ENCODE measurements around the gene HEBP1.

The HEBP1 gene

DNA sequence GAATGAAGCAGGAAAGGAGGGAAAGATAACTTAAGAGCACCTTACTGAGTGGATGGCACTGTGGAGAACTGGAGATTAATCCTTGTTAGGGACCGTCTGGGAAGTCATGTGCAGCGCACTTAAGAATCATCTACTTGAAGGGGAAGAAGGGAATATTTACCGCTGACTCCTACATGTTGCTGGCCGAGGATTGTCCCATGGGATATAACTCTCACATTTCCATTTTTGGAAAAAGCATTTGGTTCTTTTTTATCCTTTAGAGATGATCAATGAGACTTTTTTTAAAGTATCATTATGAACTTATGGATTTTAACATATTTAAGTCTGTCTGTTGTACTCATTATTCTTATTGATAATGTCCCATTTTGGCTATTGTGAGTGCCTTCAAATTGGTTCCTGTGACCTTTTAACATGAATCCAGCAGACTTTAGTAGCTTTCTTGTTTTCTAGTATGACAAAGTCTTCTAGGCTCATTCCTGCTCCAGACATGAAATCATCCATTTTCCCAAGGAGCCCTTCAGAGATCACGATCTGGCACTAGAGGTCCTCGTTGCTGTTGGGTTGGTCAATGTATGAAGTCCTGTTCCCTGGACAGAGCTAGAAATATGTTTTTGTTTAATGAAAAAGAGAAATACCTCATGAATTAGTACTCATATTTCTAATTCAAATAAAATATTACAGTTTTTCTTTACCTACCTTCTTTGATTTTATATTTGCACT is 23.9 kb upstream of the HEBP1 start:
- DNase-seq, result no peak

DNA sequence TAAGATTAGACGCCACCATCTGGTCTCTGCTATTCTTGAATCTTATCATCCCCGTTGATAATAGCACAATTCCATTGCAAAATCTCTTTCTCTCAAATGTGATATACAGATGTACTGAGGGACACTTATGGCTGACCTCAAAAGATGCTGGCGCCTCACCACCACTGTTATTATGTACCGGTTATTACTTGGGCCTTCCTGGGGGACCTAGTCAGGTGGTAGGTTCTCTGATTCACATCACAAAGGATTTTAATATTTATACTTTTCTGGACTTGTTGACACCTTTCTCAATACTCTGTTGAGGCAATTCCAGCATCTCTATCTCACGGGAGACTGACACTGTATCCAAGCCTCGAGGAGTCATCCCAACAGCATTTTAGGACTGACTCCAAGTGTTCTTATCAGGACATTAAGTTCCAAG is 22.8 kb upstream of the HEBP1 start:
- DNase-seq, result no peak

- DNase-seq, result no peak
Measured at GRCh38 chr12:13011098-13011497, 11.0 kb upstream of the HEBP1 start.

GRCh38 chr12:13008741-13009380 is 8.8 kb upstream of the HEBP1 start:
- no peak for DNase-seq

GRCh38 chr12:13007496-13008233 is 7.6 kb upstream of the HEBP1 start:
- no peak for DNase-seq

DNA sequence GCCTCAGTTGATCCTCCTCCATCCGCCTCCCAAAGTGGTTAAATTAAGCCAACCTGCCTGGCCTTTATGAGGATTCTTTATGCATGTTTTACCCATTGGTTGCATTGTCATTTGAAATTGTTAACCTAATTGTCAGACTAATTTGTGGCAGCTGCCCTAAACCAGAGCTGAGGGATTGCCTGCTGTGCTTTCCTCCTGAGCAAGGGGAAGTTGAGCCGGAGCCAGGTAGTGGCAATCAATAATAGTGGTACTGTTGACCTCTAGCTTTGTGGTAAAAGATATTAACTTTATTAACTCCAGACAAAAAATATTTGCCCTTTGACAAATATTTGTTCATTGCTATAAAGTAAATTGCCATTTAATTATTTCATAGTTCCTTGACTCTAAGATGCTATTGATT is 5.6 kb upstream of the HEBP1 start:
- DNase-seq, result no peak

GRCh38 chr12:13004986-13005385 is 4.9 kb upstream of the HEBP1 start:
- no peak for DNase-seq

DNA sequence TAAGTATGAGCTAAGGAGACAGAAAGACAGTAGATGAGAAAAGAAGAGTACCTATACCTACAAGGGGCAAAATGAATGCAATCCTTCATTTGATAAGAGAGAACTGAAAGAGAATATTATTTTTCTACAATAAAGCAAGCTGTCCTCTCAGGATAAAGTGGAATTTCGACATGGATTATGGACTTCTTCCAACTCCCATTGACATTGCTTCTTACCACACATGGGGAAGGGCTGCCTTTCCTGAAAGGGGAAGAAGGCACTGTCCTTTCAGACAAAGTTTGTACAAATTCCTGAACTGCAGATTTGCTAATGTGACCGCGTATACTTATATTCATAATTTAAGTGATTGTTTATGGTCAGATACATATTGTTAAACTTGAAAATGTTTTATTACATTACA is 4.3 kb upstream of the HEBP1 start:
- no peak for DNase-seq

DNA sequence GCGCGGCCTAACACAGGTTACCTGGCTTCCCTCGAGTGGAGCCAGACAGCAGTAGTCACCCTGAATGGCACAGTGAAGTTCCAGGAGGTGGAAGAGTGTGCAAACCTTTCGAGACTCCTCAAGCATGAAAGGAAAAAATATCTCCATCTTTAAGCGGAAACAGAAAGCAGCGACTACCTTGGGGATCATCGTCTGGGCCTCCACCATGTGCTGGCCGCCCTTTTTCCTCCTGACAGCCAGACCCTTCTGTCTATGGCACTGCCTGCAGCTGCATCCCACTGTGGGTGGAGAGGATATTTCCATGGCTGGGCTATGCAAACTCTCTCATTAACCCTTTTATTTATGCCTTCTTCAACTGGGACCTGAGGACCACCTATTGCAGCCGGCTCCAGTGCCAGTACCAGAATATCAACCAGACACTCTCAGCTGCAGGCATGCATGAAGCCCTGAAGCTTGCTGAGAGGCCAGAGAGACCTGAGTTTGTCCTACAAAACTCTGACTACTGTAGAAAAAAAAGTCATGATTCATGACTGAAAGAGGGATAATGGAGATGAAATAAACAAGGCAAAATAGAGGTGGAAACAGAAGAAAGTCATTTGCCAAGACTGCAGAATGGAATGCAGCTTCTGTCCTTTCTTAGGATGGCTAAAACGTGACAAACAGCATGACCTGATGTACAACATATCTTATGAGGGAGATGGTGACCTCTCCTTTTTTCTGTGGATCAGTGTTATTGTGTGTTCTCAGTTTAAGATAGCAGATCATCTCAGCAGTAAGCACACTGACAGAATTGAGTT is 2.4 kb upstream of the HEBP1 start:
- DNase-seq, result no peak

DNA sequence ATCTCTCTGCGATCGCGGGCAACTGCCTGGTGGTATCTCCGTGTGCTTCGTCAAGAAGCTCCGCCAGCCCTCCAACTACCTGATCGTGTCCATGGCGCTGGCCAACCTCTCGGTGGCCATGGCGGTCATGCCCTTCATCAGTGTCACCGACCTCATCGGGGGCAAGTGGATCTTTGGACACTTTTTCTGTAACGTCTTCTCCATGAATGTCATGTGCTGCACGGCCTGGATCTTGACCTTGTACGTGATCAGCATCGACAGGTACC is 1.6 kb upstream of the HEBP1 start:
- DNase-seq, result no peak

DNA sequence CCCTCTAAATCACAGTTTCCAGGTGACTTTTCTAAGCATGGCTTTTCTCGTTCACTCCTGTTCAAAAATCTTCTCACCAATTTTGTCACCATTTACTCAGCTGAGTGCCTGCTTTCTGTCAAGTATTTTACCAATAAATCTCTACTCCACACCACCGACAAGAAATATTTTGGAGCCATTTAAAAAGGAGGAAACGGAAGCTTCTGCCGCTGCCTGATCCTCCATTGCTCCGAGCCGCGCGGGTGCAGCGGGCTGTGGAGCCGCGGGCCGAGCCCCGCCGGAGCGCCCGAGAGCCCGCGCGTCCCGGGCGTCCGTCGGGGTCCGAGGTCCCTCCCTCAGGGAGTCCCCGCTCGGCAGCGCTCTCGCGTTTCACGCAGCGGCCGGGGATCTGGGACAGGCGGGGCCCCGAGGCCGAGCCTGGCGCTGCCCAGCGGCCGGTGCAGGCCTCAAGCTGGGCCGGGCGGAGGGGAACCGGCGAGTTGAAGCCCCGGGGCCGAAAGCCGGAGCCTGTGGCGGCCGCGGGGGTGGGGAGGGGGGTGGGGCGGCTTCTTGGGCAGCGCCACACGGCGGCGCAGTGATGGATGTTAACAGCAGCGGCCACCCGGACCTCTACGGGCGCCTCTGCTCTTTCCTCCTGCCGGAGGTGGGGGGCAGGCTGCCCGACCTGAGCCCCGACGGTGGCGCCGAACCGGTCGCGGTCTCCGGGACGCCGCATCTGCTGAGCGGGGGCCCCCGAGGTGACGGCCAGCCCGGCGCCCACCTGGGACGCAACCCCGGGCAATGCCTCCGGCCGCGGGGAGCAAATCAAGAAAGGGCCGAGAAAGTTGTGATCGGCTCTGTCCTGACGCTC is 1.1 kb upstream of the HEBP1 start:
- DNase-seq, result no peak

DNA sequence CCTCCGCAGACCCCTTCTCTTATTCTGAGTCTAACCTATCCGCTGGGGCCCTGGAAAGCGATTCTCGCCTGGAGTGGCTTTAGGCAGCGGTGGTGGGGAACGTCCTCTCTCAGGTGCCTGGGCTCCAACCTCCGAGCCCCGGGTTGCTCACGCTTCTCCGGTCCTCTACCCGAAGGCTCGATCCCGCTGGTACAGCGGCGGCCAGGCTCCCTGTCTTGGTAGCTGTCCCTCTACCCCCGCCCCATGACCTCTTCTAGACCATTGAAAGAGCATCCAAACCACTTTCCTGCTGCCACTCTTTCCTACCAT is 505 bp upstream of the HEBP1 start:
- DNase-seq, result no peak

- no peak for DNase-seq
Measured at GRCh38 chr12:12999271-12999958, 650 bp downstream of the HEBP1 start.

DNA sequence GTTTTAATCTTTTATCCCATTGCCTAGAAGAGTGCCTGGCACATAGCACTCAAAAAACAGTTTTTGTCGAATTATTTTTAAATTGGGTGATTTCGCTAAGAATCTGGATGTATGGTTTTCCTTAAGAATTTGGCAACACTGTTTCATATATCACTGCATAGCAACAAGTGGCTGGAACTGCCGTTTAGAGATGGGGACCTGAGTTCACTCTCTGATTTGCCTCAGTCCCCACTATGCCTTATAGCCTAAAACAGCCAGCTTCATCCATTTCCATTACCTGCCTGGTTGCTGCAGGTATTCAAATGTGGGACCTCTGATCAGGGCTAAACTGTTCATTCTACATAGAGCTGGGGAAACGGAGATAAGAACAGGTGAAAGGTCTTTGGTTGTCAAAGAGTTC is 1.8 kb downstream of the HEBP1 start:
- DNase-seq, result no peak

DNA sequence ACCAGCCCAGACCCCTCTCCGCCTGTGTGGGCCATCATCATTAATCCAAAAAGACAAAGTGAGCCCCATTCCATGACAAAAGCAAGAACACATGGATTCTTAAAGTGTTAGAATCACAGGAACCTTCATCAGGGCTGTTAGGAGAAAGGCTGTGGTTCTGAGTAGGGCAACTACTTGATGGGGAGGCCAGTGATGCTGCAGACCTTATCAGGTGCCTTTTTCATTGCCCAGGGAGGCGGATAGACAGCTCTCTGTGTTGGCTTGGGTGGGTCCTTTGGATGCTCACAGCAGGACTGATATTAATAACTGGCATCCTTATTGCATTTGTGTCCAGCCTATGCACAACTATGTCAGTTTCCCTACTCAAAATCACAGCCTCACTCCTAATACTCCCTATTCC is 2.3 kb downstream of the HEBP1 start:
- DNase-seq, result no peak

DNA sequence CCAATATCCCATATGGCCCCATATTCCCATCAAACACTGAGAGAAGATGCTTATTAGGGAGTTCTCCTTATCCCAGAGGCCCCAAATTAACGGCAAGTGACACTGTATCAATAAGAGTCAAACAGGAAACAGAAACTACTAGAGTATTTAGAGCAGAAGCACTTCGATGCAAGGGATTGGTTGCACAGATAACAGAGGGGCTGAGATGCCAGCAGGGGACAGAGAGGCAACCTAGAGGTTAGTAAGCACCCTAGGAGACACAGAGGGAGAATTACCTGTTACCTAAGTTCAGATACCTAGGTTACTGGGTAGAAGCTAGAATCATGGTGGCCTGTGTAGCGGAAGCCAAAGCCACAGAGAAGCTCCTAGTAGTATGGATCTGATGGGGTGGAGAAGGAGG is 2.9 kb downstream of the HEBP1 start:
- no peak for DNase-seq

- no peak for DNase-seq
Measured at GRCh38 chr12:12996209-12996608, 3.9 kb downstream of the HEBP1 start.

DNA sequence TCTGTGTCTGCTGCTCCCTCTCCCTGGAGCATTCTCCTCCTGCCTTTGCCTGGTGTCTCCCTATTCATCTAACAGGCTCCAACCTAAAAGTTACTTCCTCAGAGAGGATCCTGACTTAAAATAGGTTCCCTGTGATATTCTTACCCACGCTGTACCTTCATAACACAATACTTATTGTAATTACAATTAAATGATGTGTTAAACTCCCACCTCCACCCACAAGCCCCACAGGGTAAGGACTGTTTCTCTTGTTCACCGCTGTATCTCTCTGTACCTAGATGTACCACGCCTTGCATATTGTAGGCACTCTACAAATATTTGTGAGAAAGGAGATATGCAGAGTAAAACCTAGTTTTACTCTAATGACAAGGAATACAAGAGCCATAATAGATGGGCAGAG is 5.0 kb downstream of the HEBP1 start:
- DNase-seq, result no peak

- no peak for DNase-seq
Measured at GRCh38 chr12:12993367-12993766, 6.7 kb downstream of the HEBP1 start.

DNA sequence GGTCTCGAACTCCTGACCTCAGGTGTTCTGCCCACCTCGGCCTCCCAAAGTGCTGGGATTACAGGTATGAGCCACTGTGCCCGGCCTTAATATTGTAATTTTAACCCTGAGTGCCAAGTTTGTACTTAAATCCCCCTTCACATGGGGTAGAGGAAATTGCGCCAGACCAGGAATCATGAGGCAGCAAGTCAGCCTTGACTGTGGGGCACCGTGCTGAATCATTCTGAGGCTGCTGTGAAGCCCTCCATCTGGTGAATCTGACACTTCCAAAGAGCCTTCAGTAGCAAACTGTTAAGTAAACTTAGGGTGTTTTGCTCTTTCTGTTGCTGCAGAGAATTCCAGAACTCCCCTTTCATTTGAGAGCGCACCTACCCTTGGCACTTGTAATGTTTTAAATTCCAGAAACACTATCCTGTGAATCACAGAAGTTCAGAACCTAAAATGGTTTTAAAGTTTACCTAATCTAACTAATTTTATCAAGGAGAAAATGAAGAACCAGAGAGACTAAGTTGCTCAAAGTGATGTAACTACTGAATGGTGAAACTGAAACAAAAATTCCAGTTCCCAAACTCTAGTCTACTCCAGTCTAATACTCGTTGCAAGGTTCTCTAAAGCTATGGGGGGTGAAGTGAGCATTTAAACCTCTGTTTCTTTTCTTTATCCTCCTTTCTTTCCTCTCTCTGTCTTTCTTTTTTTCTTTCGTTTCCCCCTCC is 7.5 kb downstream of the HEBP1 start:
- no peak for DNase-seq

- DNase-seq, result no peak
Measured at GRCh38 chr12:12990700-12991468, 9.2 kb downstream of the HEBP1 start.

All from SHP77 treated with DMSO at 0.1 percent for 48 hours (cell line).